Measurements from ENCODE around the gene SERTM1.

DNA sequence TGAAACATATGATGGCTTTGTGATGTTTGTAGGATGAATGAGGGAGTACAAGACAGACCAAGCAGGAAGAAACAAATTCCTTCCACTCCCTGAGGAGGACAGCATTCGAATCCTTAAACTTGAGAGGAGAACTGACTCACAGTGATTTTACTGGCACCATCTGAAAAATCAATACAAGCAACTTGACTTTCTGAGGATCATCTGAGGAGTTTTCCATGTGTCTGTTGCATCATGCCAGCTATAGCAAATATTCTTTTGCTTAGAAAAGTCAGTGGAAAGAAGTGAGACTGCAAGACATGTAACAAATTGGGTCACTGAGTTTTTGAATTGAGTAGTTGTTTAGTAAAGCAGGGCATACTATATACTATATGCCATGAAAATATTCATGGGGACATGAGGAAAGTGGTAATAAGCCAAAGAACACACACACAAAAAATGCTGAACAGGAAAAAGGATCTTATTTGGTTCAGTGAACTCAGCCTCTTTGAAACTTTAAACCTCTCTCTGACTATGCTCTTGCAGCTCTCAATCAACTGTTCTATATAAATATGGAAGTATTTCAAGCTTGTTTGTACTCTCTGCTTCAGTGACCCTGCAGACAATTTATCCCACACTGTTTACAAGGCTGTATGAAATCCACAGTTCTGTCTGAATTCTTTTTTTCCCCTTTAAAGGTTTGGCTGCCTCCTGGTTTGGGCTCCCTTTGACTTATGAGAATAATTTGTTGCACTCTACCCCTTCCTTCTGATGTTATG lies 35.5 kb downstream of the SERTM1 start:
- no peak for TF ChIP-seq POLR2AphosphoS5 (IDR thresholded peaks at IDR 0.05)
- TF ChIP-seq, protein P1, sequence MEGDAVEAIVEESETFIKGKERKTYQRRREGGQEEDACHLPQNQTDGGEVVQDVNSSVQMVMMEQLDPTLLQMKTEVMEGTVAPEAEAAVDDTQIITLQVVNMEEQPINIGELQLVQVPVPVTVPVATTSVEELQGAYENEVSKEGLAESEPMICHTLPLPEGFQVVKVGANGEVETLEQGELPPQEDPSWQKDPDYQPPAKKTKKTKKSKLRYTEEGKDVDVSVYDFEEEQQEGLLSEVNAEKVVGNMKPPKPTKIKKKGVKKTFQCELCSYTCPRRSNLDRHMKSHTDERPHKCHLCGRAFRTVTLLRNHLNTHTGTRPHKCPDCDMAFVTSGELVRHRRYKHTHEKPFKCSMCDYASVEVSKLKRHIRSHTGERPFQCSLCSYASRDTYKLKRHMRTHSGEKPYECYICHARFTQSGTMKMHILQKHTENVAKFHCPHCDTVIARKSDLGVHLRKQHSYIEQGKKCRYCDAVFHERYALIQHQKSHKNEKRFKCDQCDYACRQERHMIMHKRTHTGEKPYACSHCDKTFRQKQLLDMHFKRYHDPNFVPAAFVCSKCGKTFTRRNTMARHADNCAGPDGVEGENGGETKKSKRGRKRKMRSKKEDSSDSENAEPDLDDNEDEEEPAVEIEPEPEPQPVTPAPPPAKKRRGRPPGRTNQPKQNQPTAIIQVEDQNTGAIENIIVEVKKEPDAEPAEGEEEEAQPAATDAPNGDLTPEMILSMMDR (IDR thresholded peaks at IDR 0.05 in 8 of 11, conservative IDR thresholded peaks at IDR 0.05 in 3 of 11) = no peak
